HEK293T (cell line): ENCODE measurements around the gene OR8A1.

Experiments
- CTCF ChIA-PET: fragments of 350-600 bp; formaldehyde crosslinking; extraction: SDS; loops from one replicate; lab custom pipeline; 2021; ENCODE audit warnings: antibody characterized with exemption, inconsistent platforms; lab: Yijun Ruan, JAX
- POLR2A ChIA-PET: fragments of 350-600 bp; formaldehyde crosslinking; extraction: SDS; loops from one replicate; lab custom pipeline; 2020; ENCODE audit warnings: antibody characterized with exemption, inconsistent platforms; lab: Yijun Ruan, JAX
- DNase-seq: peaks from one replicate; pipeline ENCODE4 v3.0.0; 2012; ENCODE audit warnings: mixed read lengths; ENCODE audit errors: extremely low spot score
- ARNT ChIP-seq: fragments of 450-650 bp; IDR thresholded peaks from 2 replicates; pipeline ENCODE4 v1.6.1; 2017; ENCODE audit warnings: mild to moderate bottlenecking
- BHLHE40 ChIP-seq: fragments of 450-650 bp; IDR thresholded peaks from 2 replicates; pipeline ENCODE4 v1.6.1; 2016; ENCODE audit warnings: mild to moderate bottlenecking, moderate library complexity, borderline replicate concordance
- CTBP1 ChIP-seq: fragments of 450-650 bp; IDR thresholded peaks from 2 replicates; pipeline ENCODE4 v1.6.1; 2016; ENCODE audit warnings: borderline replicate concordance
- ELF4 ChIP-seq: fragments of 450-650 bp; IDR thresholded peaks from 2 replicates; pipeline ENCODE4 v1.6.1; 2017; ENCODE audit warnings: antibody characterized with exemption
- FOXA1 ChIP-seq: fragments of 450-650 bp; IDR thresholded peaks from 2 replicates; pipeline ENCODE4 v1.6.1; 2016; ENCODE audit warnings: mild to moderate bottlenecking
- FOXK2 ChIP-seq: fragments of 450-650 bp; IDR thresholded peaks from 2 replicates; pipeline ENCODE4 v1.6.1; 2016; ENCODE audit warnings: mild to moderate bottlenecking
- FOXM1 ChIP-seq: fragments of 450-650 bp; IDR thresholded peaks from 2 replicates; pipeline ENCODE4 v1.6.1; 2017; ENCODE audit warnings: mild to moderate bottlenecking, borderline replicate concordance
- HDGF ChIP-seq: fragments of 450-650 bp; IDR thresholded peaks from 2 replicates; pipeline ENCODE4 v1.6.1; 2017; ENCODE audit warnings: antibody characterized with exemption, borderline replicate concordance
- L3MBTL2 ChIP-seq: fragments of 450-650 bp; conservative IDR thresholded peaks from 2 replicates; pipeline ENCODE4 v1.6.1; 2016; ENCODE audit warnings: mild to moderate bottlenecking
- LEF1 ChIP-seq: fragments of 450-650 bp; IDR thresholded peaks from 2 replicates; pipeline ENCODE4 v1.6.1; 2017; ENCODE audit warnings: mild to moderate bottlenecking, borderline replicate concordance
- NFRKB ChIP-seq: fragments of 450-650 bp; IDR thresholded peaks from 2 replicates; pipeline ENCODE4 v1.6.1; 2016; ENCODE audit warnings: mild to moderate bottlenecking, moderate library complexity
- SP1 ChIP-seq: fragments of 450-650 bp; IDR thresholded peaks from 2 replicates; pipeline ENCODE4 v1.6.1; 2017
- SUZ12 ChIP-seq: fragments of 450-650 bp; IDR thresholded peaks from 2 replicates; pipeline ENCODE4 v1.6.1; 2016; ENCODE audit warnings: mild to moderate bottlenecking
- TARDBP ChIP-seq: fragments of 450-650 bp; IDR thresholded peaks from 2 replicates; pipeline ENCODE4 v1.6.1; 2016
- ZNF384 ChIP-seq: fragments of 450-650 bp; IDR thresholded peaks from 2 replicates; pipeline ENCODE4 v1.6.1; 2016
- TF ChIP-seq, protein P1 (sequence below): fragments of 450-650 bp; IDR thresholded peaks from 2 replicates; pipeline ENCODE4 v1.6.1; 2016

OR8A1 gene

DNA sequence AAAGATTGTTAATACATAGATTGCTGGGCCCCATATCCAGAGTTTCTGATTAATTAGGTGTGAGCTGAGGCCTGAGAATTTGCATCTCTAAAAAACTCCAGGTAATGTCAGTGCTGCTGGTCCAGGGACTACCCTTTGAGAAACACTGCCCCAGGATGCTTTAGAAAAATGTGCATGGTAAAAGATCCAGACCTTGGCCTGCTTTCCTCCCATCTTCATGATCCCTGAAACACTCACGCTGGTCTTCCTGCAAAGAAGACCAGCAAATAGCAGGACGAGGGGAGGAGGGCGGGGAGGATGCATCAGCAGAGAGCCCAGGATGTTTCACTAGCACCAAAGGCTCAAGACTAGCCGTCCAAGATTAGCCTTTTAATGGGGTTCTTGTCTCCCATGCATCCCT lies at the start of gene OR8A1:
OR8A1 (plus strand) TSS at position 301 of the 400 bp plus-strand sequence. CDS start 123 bp downstream, outside the sequence.
- ChIA-PET POLR2A (no interaction called here), CTCF (no interaction called here)
- no peak for DNase-seq
- TF ChIP-seq FOXM1 (no peak), FOXK2 (no peak), FOXA1 (no peak), SUZ12 (no peak), TARDBP (no peak), CTBP1 (no peak), ELF4 (no peak), HDGF (no peak)

DNA sequence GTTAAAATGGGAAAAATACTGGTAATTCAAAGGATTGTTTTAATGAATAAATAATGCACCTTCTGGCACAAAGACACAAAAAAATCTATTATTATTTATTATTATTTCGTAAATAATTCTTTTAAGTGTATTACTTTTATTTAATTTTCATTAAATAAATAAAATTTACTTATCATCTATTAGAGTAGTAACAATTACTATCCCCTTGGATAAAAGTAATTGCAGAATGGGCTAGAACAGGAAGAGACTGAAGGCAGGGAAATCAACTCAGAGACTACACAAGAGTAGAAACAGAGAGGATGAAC lies 49.3 kb upstream of the OR8A1 start:
- DNase-seq: no peak
- ChIA-PET POLR2A (no interaction called here), CTCF (no interaction called here)
- TF ChIP-seq FOXK2 (no peak), HDGF (no peak), TARDBP (no peak), CTBP1 (no peak), FOXA1 (no peak), SP1 (no peak), BHLHE40 (no peak), LEF1 (no peak), SUZ12 (no peak), ARNT (no peak), ELF4 (no peak), ZNF384 (no peak), FOXM1 (no peak), L3MBTL2 (no peak), NFRKB (no peak)
- TF ChIP-seq, protein P1, sequence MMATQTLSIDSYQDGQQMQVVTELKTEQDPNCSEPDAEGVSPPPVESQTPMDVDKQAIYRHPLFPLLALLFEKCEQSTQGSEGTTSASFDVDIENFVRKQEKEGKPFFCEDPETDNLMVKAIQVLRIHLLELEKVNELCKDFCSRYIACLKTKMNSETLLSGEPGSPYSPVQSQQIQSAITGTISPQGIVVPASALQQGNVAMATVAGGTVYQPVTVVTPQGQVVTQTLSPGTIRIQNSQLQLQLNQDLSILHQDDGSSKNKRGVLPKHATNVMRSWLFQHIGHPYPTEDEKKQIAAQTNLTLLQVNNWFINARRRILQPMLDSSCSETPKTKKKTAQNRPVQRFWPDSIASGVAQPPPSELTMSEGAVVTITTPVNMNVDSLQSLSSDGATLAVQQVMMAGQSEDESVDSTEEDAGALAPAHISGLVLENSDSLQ: no peak

DNA sequence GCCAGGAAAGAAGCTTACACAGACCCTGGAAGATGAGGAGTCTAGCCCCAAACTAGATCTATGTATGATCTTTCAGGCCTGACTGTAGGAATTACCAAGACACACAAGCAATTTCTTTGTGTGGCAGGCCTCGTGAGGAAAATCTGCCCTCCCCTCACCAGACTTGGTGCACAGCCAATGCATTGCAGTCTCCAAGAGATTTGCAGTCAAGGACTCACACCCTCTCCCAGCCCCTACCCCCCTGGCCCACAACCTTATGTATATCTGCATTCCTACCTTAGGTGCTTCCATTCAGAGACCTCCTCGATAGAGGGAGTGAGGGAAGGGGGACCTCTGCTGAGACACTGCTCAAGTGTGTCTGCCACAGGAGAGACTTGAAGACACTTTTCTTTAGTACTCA lies 36.2 kb upstream of the OR8A1 start:
- ChIA-PET POLR2A (no interaction called here), CTCF (no interaction called here)
- TF ChIP-seq NFRKB (no peak), CTBP1 (no peak), ARNT (no peak), ZNF384 (no peak), TARDBP (no peak), SUZ12 (no peak), FOXM1 (no peak), FOXK2 (no peak), FOXA1 (no peak), ELF4 (no peak), HDGF (no peak), L3MBTL2 (no peak), LEF1 (no peak)
- TF ChIP-seq, protein P1: no peak
- DNase-seq: no peak

DNA sequence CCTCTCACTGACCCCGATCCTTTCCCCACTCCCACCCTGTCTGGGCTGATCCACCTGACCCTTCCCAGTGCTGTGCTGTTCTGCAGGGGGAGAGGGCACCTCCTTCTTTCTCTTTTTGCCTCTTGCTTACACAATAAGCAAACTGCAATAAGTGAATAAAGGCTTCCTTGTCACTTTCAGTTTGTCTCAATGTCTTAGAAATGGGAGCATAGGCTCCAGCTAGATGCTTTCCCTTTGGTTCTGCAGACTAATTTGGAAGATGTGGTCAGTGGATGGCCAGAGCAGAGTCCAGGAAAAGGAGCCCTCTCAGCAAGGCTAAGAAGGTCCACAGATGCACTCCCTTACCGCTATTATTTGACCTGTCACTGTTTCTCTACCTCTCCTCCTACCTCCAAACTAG lies 35.7 kb upstream of the OR8A1 start:
- ChIA-PET POLR2A (no interaction called here), CTCF (no interaction called here)
- DNase-seq: no peak
- TF ChIP-seq CTBP1: no peak
- TF ChIP-seq BHLHE40: no peak
- TF ChIP-seq FOXK2: no peak
- TF ChIP-seq HDGF: no peak
- no peak for TF ChIP-seq NFRKB
- no peak for TF ChIP-seq L3MBTL2
- TF ChIP-seq ARNT: no peak
- no peak for TF ChIP-seq LEF1
- TF ChIP-seq, protein P1: no peak
- no peak for TF ChIP-seq FOXA1
- TF ChIP-seq ZNF384: no peak
- TF ChIP-seq FOXM1: no peak
- TF ChIP-seq TARDBP: no peak
- TF ChIP-seq ELF4: no peak
- no peak for TF ChIP-seq SP1
- no peak for TF ChIP-seq SUZ12

DNA sequence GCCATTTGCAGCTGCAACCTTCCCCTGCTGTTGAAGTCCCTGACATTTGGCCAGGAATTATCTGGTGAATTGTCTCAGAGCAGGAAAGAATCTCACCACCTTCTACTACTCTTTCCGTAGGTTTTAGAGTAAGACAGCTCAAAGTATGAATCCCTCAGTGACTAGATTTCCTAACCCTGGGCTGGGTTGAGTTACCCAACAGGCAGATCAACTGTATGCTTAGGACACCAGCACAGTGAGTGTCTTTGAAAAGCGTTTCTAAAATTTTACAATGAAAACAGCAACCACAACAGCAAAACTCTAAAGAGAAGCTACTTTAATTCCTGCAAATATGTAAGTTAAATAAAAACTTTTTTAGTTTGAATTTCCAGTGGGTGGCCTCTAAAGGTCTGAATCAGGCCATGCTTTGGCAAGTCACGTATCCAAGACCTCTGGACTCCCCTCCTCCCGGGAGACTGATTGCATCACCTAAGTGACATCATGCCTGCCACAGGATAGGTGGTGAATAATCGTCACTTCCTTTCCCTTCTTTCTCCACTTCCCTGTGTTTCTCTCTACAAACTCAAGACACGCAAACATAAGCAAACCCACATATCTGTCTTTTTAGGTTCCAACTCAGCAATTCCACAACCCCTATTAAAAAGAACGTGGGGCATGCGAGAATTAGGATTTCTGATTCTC lies 34.1 kb upstream of the OR8A1 start:
- CTCF ChIA-PET: no interaction called here
- no peak for DNase-seq
- POLR2A ChIA-PET: no interaction called here
- no peak for TF ChIP-seq HDGF
- no peak for TF ChIP-seq ZNF384
- no peak for TF ChIP-seq ARNT

DNA sequence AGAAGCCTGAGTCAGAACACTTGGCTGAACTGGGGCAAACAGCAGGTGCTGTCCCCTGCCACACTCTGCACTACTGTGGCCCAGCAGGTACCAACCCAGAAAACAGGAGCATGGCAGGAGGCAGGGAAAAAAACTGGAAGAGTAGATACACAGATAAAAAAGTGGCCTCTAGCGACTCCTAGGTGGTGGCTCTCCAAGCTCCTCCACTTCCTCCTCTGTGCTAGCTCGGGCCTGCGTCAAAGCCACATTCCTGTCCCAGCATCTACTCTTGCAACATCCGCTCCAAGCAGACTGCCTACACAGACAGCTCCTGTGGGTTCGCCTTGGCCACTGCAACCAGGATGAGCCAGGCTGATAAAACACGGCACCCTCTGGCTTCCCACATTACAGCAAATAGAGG lies 33.3 kb upstream of the OR8A1 start:
- TF ChIP-seq ELF4 (no peak), BHLHE40 (no peak), NFRKB (no peak), HDGF (no peak), FOXK2 (no peak), SP1 (no peak), FOXM1 (no peak), FOXA1 (no peak), ARNT (no peak), CTBP1 (no peak), TARDBP (no peak), ZNF384 (no peak), SUZ12 (no peak)
- TF ChIP-seq, protein P1: no peak
- ChIA-PET CTCF (no interaction called here), POLR2A (no interaction called here)
- DNase-seq: no peak
